LNCAP (cell line): ENCODE data around the gene HNRNPF.

Source experiments
- TF ChIP-seq, protein P1 (sequence below): fragments of 450-650 bp; IDR thresholded peaks from 2 replicates; pipeline ENCODE4 v1.5.1; 2017; ENCODE audit warnings: mild to moderate bottlenecking

HNRNPF gene

GRCh38 chr10:43360086-43360485 is 48.9 kb downstream of the HNRNPF start:
- TF ChIP-seq, protein P1, sequence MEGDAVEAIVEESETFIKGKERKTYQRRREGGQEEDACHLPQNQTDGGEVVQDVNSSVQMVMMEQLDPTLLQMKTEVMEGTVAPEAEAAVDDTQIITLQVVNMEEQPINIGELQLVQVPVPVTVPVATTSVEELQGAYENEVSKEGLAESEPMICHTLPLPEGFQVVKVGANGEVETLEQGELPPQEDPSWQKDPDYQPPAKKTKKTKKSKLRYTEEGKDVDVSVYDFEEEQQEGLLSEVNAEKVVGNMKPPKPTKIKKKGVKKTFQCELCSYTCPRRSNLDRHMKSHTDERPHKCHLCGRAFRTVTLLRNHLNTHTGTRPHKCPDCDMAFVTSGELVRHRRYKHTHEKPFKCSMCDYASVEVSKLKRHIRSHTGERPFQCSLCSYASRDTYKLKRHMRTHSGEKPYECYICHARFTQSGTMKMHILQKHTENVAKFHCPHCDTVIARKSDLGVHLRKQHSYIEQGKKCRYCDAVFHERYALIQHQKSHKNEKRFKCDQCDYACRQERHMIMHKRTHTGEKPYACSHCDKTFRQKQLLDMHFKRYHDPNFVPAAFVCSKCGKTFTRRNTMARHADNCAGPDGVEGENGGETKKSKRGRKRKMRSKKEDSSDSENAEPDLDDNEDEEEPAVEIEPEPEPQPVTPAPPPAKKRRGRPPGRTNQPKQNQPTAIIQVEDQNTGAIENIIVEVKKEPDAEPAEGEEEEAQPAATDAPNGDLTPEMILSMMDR: no peak

- TF ChIP-seq, protein P1: no peak
Observed at GRCh38 chr10:43355749-43356371, 53.1 kb downstream of the HNRNPF start.

GRCh38 chr10:43354879-43355380 is 54.1 kb downstream of the HNRNPF start:
- TF ChIP-seq, protein P1: no peak

DNA sequence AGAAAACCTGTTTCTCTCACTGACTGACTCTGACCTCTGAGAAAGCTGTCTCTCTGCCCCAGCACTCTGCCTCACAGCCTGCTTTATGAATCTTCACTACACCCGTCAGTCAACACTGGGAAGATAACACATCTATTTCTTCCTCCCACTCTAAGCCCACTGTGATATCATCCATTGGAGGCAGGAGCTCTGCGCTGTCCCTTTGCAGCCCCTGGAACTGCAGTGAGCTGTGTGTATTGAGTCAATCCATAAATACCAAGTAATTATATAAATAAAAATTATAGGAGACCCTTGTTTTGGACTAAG is 54.7 kb downstream of the HNRNPF start:
- TF ChIP-seq, protein P1: no peak

DNA sequence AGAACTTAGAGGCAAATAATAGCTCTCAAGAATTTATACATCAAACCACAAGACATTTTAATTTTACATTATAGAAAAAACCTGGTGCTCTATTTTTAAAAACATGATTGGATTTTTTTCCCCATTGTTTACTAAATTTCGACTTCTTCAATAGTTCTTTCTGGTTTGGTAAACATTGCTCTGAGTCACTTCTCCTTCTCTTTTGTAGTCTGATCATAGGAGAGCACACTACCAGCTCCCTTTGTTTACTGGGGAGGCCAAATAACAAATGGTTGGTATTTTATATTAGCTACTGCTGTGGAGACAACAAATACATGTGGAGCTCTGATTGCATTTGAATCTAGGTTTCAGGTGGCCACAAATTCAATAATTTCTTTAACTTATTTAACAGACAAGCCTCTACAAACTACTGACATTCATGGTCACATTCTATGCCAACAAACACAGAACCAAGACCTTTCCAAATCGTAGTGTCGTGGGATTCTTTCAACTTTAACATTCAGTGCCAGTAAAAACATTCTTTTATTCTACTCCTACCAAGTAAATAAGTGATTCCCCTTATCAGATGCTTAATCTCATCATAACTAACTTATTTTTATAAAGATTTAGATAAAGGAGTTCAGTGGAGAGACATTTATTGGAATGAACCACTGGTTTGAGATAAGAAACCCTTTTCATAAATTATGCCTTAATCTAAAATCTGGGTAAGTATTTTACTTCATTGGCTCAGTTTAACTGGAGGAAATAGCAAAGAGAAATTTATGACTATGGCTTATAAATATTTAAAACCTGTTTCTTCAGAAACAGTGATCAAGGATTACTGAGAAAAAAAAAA is 55.3 kb downstream of the HNRNPF start:
- TF ChIP-seq, protein P1: no peak

DNA sequence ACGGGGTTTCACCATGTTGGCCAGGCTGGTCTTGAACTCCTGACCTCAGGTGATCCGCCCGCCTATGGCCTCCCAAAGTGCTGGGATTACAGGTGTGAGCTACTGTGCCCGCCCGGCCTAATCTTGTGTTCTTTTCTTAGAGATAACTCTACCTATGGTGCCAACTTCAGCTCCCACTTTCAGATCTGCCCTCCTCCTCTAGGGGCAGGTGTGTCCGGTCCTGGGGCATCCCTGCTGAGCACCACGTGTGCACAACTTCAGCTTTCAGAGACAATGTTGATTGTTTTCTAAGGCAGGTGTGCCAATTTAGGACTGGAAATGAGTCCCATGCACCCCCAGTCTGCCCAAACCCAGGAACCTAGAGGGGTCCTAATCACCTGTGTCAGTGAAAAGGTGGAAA is 56.0 kb downstream of the HNRNPF start:
- TF ChIP-seq, protein P1: no peak

GRCh38 chr10:43351301-43351700 is 57.7 kb downstream of the HNRNPF start:
- TF ChIP-seq, protein P1: no peak
